ENCODE measurements around the gene ACE. TPM values are rescaled to one million over a fixed set of nuclear protein-coding genes. Genes with fewer than 3 reads are reported as not detected.
"Not testable (repeated sequence)": the region's sequence is repeated elsewhere in the genome, so short reads cannot be mapped to it uniquely, and the experiment has no call there.

The ACE gene
- total RNA-seq, 1 donor from 2014 or later = 9.6 TPM

GRCh38 chr17:63450551-63450950 is 26.3 kb upstream of the ACE start:
- Histone ChIP-seq H3K9me3 (no peaks in the 10 kb centered on the region), H3K4me3 (no peak overlapping the region), H3K4me1 (peaks cover 48% of the 10 kb centered on the region), H3K27me3 (no peaks in the 10 kb centered on the region), H3K27ac (no peak overlapping the region), H3K36me3 (no peaks in the 10 kb centered on the region)
- TF ChIP-seq POLR2AphosphoS5 (IDR thresholded peaks at IDR 0.05; ENCODE audit: insufficient read depth in 1 of 2, low read depth in 1 of 2) (peak in 1 of 2 donors; percentile 40), POLR2A (IDR thresholded peaks at IDR 0.05) (no peak), CTCF (IDR thresholded peaks at IDR 0.05) (no peak)
- intact Hi-C loops (cut with DNase I) = no loop called here
- no peak for DNase-seq (ENCODE audit: extremely low spot score in 2 of 2)

GRCh38 chr17:63451150-63451549 is 25.7 kb upstream of the ACE start:
- intact Hi-C loops (cut with DNase I) = no loop called here
- Histone ChIP-seq H3K4me3 (no peak overlapping the region), H3K27ac (no peak overlapping the region), H3K4me1 (peaks cover 46% of the 10 kb centered on the region), H3K27me3 (no peaks in the 10 kb centered on the region), H3K36me3 (no peaks in the 10 kb centered on the region), H3K9me3 (no peaks in the 10 kb centered on the region)
- TF ChIP-seq CTCF (IDR thresholded peaks at IDR 0.05) = no peak
- TF ChIP-seq POLR2A (IDR thresholded peaks at IDR 0.05) = no peak
- TF ChIP-seq POLR2AphosphoS5 (IDR thresholded peaks at IDR 0.05; ENCODE audit: insufficient read depth in 1 of 2, low read depth in 1 of 2) = no peak
- no peak for DNase-seq (ENCODE audit: extremely low spot score in 2 of 2)

- no peak for TF ChIP-seq POLR2A (IDR thresholded peaks at IDR 0.05)
- TF ChIP-seq CTCF (IDR thresholded peaks at IDR 0.05) = no peak
- no peak for TF ChIP-seq POLR2AphosphoS5 (IDR thresholded peaks at IDR 0.05; ENCODE audit: insufficient read depth in 1 of 2, low read depth in 1 of 2)
- no peaks in the 10 kb centered on the region for H3K27me3 ChIP-seq
- DNase-seq (ENCODE audit: extremely low spot score in 2 of 2) = no peak
- no peak overlapping the region for H3K27ac ChIP-seq
- intact Hi-C loops (cut with DNase I) = no loop called here
- H3K36me3 ChIP-seq = no peaks in the 10 kb centered on the region
- H3K4me3 ChIP-seq = no peak overlapping the region
- H3K9me3 ChIP-seq = no peaks in the 10 kb centered on the region
- H3K4me1 ChIP-seq = peaks cover 36% of the 10 kb centered on the region
Observed at GRCh38 chr17:63452046-63452961, 24.6 kb upstream of the ACE start.

- no peak overlapping the region for H3K27ac ChIP-seq
- no peak overlapping the region for H3K4me3 ChIP-seq
- no peaks in the 10 kb centered on the region for H3K9me3 ChIP-seq
- TF ChIP-seq CTCF (IDR thresholded peaks at IDR 0.05) = no peak
- H3K27me3 ChIP-seq = no peaks in the 10 kb centered on the region
- no peak for DNase-seq (ENCODE audit: extremely low spot score in 2 of 2)
- no peaks in the 10 kb centered on the region for H3K36me3 ChIP-seq
- H3K4me1 ChIP-seq = peaks cover 29% of the 10 kb centered on the region
- intact Hi-C loops (cut with DNase I) = no loop called here
Observed at GRCh38 chr17:63452962-63453551, 23.8 kb upstream of the ACE start.

GRCh38 chr17:63454357-63454756 is 22.5 kb upstream of the ACE start:
- H3K9me3 ChIP-seq; intact Hi-C loops (cut with DNase I); H3K27me3 ChIP-seq; H3K27ac ChIP-seq; H3K4me3 ChIP-seq; H3K36me3 ChIP-seq; DNase-seq (ENCODE audit: extremely low spot score in 2 of 2): not testable (repeated sequence)
- H3K4me1 ChIP-seq = peaks cover 27% of the 10 kb centered on the region
